Activated T-helper 17 cell treated with anti-CD3 and anti-CD28 coated beads, Interleukin-2, amount 50 U/mL, for 72 hours (primary cell): ENCODE data around the gene C1orf21. TPM values are rescaled to one million over a fixed set of nuclear protein-coding genes. Genes with fewer than 3 reads are reported as not detected.
"Not testable (repeated sequence)": the region's sequence is repeated elsewhere in the genome, so short reads cannot be mapped to it uniquely, and the experiment has no call there.

ENCODE experiments used
- ATAC-seq: fragments of 150-1000 bp; cut with Tn5 transposase; replicated peaks from 2 replicates; pipeline ENCODE4 v1.10.0; 2021; ENCODE audit warnings: mild to moderate bottlenecking, moderate library complexity
- H3K27ac Mint-ChIP-seq: one replicate; pipeline ENCODE4 v1.8.0; 2022; ENCODE audit warnings: mixed read lengths
- H3K27me3 Mint-ChIP-seq: one replicate; pipeline ENCODE4 v1.8.0; 2022; ENCODE audit warnings: mixed read lengths
- H3K36me3 Mint-ChIP-seq: one replicate; pipeline ENCODE4 v1.8.0; 2022; ENCODE audit warnings: low read depth, mild to moderate bottlenecking, mixed read lengths
- H3K4me1 Mint-ChIP-seq: one replicate; pipeline ENCODE4 v1.8.0; 2022; ENCODE audit warnings: mixed read lengths
- H3K4me3 Mint-ChIP-seq: one replicate; pipeline ENCODE4 v1.8.0; 2022; ENCODE audit warnings: mild to moderate bottlenecking, mixed read lengths
- H3K9me3 Mint-ChIP-seq: one replicate; pipeline ENCODE4 v1.8.0; 2022; ENCODE audit warnings: mixed read lengths
- total RNA-seq, 2 donors: library from RNA; stranded (reverse); gene quantifications; one replicate each; pipeline ENCODE4 v1.2.3, GENCODE V29; 2022

C1orf21 gene
- 1 to 10 TPM in 1 of 2 donors, under 1 TPM in 1; 0.95 to 2.8 TPM for total RNA-seq

- H3K27ac Mint-ChIP-seq = peak within 1 kb of the TSS; percentile 2
Measured at GRCh38 chr1:184386312-184387068, at the start of gene C1orf21. TSS of gene C1orf21 (plus strand) at chr1:184387029. CDS start at chr1:184477510, 90,481 bp downstream.

DNA sequence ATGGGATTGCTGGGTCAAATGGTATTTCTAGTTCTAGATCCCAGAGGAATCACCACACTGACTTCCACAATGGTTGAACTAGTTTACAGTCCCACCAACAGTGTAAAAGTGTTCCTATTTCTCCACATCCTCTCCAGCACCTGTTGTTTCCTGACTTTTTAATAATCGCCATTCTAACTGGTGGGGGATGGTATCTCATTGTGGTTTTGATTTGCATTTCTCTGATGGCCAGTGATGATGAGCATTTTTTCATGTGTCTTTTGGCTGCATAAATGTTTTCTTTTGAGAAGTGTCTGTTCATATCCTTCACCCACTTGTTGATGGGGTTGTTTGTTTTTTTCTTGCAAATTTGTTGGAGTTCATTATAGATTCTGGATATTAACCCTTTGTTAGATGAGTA is 49.0 kb upstream of the C1orf21 start:
- H3K4me3 Mint-ChIP-seq, H3K27ac Mint-ChIP-seq, H3K36me3 Mint-ChIP-seq, H3K4me1 Mint-ChIP-seq, H3K9me3 Mint-ChIP-seq, ATAC-seq, H3K27me3 Mint-ChIP-seq: not testable (repeated sequence)

More at GRCh38 chr1:184386312-184387068, at the start of gene C1orf21:
- Mint-ChIP-seq H3K36me3 (no peaks in the 10 kb centered on the region), H3K27me3 (peaks cover 58% of the 10 kb centered on the region), H3K9me3 (no peaks in the 10 kb centered on the region), H3K4me3 (peak within 1 kb of the TSS; percentile 79), H3K4me1 (peaks cover 15% of the 10 kb centered on the region)
- peak; percentile 91 for ATAC-seq

GRCh38 chr1:184340984-184341383 is 45.8 kb upstream of the C1orf21 start:
- Mint-ChIP-seq H3K36me3 (no peaks in the 10 kb centered on the region), H3K27me3 (peaks cover 8% of the 10 kb centered on the region), H3K4me1 (no peaks in the 10 kb centered on the region), H3K27ac (no peak overlapping the region), H3K9me3 (no peaks in the 10 kb centered on the region), H3K4me3 (no peak overlapping the region)
- no peak for ATAC-seq

GRCh38 chr1:184350573-184350972 is 36.3 kb upstream of the C1orf21 start:
- Mint-ChIP-seq H3K27me3 (peaks cover 17% of the 10 kb centered on the region), H3K9me3 (no peaks in the 10 kb centered on the region)
- no peak for ATAC-seq

GRCh38 chr1:184351416-184351975 is 35.3 kb upstream of the C1orf21 start:
- ATAC-seq = no peak
- H3K27ac Mint-ChIP-seq = no peak overlapping the region
- no peaks in the 10 kb centered on the region for H3K4me1 Mint-ChIP-seq
- H3K36me3 Mint-ChIP-seq = no peaks in the 10 kb centered on the region
- no peaks in the 10 kb centered on the region for H3K9me3 Mint-ChIP-seq
- no peak overlapping the region for H3K4me3 Mint-ChIP-seq
- peaks cover 16% of the 10 kb centered on the region for H3K27me3 Mint-ChIP-seq

More at GRCh38 chr1:184350573-184350972, 36.3 kb upstream of the C1orf21 start:
- H3K4me1 Mint-ChIP-seq = no peaks in the 10 kb centered on the region
- no peak overlapping the region for H3K4me3 Mint-ChIP-seq
- no peak overlapping the region for H3K27ac Mint-ChIP-seq
- H3K36me3 Mint-ChIP-seq = no peaks in the 10 kb centered on the region

DNA sequence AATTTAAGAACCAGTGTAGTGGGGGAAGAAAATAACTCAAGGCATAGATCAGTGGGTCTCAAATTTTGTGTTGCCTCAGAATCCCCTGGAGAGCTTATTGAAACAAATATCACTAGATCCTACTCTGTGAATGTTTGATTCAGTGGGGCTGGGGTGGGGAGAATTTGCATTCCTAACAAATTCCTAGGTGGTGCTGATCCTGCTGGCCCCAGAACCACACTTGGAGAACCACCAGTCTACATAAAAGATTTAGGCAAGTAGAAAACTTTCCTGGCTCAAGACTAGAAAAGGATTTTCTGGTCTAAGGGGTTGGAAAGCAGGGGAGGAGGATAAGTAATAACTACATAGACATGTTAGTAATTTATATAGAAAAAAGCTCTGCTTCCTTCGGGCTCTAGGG is 34.1 kb upstream of the C1orf21 start:
- Mint-ChIP-seq H3K9me3 (no peaks in the 10 kb centered on the region), H3K27me3 (peaks cover 16% of the 10 kb centered on the region), H3K36me3 (no peaks in the 10 kb centered on the region), H3K4me1 (no peaks in the 10 kb centered on the region), H3K4me3 (no peak overlapping the region), H3K27ac (no peak overlapping the region)
- ATAC-seq = no peak

- no peak for ATAC-seq
- Mint-ChIP-seq H3K27me3 (peaks cover 16% of the 10 kb centered on the region), H3K36me3 (no peaks in the 10 kb centered on the region), H3K4me1 (no peaks in the 10 kb centered on the region), H3K9me3 (no peaks in the 10 kb centered on the region), H3K4me3 (no peak overlapping the region), H3K27ac (no peak overlapping the region)
Measured at GRCh38 chr1:184354719-184355118, 32.1 kb upstream of the C1orf21 start.

GRCh38 chr1:184356891-184357290 is 29.9 kb upstream of the C1orf21 start:
- Mint-ChIP-seq H3K4me1 (no peaks in the 10 kb centered on the region), H3K9me3 (no peaks in the 10 kb centered on the region), H3K4me3 (no peak overlapping the region), H3K27me3 (peaks cover 24% of the 10 kb centered on the region), H3K36me3 (no peaks in the 10 kb centered on the region), H3K27ac (no peak overlapping the region)
- ATAC-seq = no peak

DNA sequence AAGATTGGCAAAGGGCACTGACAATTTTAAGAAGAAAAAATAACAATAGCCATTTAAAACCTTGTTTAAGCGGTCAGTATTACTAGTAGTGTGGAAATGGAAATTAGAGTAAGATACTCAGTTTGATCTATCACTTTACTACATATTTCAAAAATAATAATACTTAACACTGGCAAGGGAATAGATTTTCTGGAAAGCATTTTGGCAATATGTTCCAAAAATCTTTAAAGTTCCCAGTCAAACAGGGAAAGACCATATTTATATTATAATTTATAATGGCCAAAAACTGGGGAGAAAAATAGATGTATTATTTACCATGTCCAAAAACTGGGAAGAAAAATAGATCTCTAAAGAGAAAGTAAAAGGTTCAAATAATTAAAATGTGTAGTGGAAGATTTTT is 28.6 kb upstream of the C1orf21 start:
- H3K4me3 Mint-ChIP-seq = no peak overlapping the region
- no peaks in the 10 kb centered on the region for H3K9me3 Mint-ChIP-seq
- H3K4me1 Mint-ChIP-seq = no peaks in the 10 kb centered on the region
- H3K36me3 Mint-ChIP-seq = no peaks in the 10 kb centered on the region
- no peak overlapping the region for H3K27ac Mint-ChIP-seq
- H3K27me3 Mint-ChIP-seq = peaks cover 19% of the 10 kb centered on the region
- no peak for ATAC-seq

DNA sequence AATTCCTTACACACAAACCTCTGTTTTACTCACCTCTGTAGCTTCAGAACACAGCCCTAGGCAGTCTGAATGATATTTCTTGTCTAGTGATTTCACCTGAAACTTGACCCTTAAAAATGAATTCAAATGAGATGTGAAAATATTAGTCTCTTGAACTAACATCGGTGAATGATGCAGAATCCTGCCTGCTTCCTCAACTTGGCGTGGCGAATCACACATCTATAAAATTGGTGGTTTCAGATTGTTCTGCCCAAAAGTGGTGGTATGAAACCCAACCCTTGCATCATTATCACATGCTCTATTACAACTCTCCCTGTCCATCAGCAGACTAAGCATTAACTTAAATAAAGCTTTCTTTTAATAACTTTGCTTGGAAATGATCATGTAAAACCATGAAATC is 26.9 kb upstream of the C1orf21 start:
- H3K36me3 Mint-ChIP-seq = no peaks in the 10 kb centered on the region
- ATAC-seq = no peak
- H3K4me3 Mint-ChIP-seq = no peak overlapping the region
- H3K4me1 Mint-ChIP-seq = no peaks in the 10 kb centered on the region
- no peak overlapping the region for H3K27ac Mint-ChIP-seq
- H3K9me3 Mint-ChIP-seq = no peaks in the 10 kb centered on the region
- peaks cover 17% of the 10 kb centered on the region for H3K27me3 Mint-ChIP-seq

DNA sequence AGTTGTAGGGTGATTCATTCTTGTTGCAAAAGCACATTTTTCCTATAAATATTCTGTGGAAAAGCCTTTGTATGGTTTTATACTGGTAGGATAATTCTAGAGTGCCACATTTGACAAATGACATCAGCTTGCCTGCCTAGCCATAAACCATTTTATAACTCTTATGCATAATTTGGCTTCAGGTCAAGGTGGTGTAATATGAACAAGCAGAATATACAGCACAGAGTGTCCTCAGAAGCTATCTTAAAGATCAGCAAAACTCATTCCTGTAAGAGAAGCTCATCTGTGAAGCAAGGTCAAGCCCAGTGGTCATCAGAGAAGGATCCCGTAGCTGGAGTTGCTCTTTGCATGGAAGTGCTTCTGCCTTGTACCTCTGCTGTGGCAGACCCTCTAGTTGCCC is 24.0 kb upstream of the C1orf21 start:
- Mint-ChIP-seq H3K4me1 (no peaks in the 10 kb centered on the region), H3K27me3 (peaks cover 11% of the 10 kb centered on the region), H3K27ac (no peak overlapping the region), H3K36me3 (no peaks in the 10 kb centered on the region), H3K9me3 (no peaks in the 10 kb centered on the region), H3K4me3 (no peak overlapping the region)
- ATAC-seq = no peak

- no peak for ATAC-seq
- Mint-ChIP-seq H3K4me3 (no peak overlapping the region), H3K27ac (no peak overlapping the region), H3K27me3 (peaks cover 20% of the 10 kb centered on the region), H3K4me1 (no peaks in the 10 kb centered on the region), H3K36me3 (no peaks in the 10 kb centered on the region), H3K9me3 (no peaks in the 10 kb centered on the region)
Measured at GRCh38 chr1:184365699-184366098, 21.1 kb upstream of the C1orf21 start.

GRCh38 chr1:184366997-184367396 is 19.8 kb upstream of the C1orf21 start:
- Mint-ChIP-seq H3K27ac (no peak overlapping the region), H3K27me3 (peaks cover 20% of the 10 kb centered on the region), H3K4me3 (no peak overlapping the region), H3K9me3 (no peaks in the 10 kb centered on the region), H3K36me3 (no peaks in the 10 kb centered on the region), H3K4me1 (no peaks in the 10 kb centered on the region)
- no peak for ATAC-seq

DNA sequence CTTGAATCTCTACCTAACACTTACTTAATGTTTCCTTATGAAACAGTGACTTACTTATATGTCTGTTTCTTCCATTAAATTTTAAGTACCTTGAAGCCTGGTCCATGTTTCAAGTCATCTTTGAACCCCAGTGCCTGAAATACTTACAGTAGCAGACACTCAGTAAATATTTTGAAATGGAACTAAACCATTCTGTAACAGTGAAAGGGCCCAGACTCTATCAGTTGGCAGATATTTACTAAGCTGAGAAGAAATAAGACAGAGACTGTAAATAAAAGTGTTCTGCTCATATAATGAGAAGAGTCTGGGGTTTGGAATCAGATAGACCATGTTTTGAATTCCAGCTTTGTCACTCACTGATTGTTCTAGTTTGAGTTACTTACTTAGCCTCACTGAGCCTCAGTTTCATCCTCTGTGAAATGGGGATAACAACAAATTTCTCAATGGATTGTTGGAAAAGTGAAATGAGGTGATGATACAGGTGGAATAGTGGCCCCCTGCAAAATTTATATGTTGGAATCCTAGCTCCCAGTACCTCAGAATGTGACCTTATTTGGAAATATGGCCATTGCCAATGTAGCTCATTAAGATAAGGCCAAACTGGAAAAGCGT is 19.3 kb upstream of the C1orf21 start:
- Mint-ChIP-seq H3K27ac (no peak overlapping the region), H3K4me1 (no peaks in the 10 kb centered on the region), H3K4me3 (no peak overlapping the region), H3K9me3 (no peaks in the 10 kb centered on the region), H3K27me3 (peaks cover 20% of the 10 kb centered on the region), H3K36me3 (no peaks in the 10 kb centered on the region)
- no peak for ATAC-seq

DNA sequence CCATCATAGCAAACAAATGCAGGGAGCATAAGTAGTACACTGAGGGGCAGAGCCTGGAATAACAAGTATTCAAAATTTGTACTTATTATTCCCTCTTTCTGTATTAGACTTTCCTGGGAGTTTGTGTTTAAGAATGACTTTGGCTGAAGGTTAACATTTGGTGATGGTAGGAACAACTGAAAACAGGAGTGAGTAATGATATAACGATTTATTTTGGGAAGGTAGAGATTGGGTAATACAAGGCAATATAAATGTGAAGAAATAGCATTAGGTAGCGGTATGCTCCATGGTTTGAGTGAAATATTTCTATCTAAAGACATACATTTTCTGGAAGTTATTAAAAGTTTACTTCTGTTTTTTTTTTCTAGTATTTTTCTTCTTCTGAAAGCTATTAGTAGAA is 18.5 kb upstream of the C1orf21 start:
- no peak for ATAC-seq
- H3K9me3 Mint-ChIP-seq = no peaks in the 10 kb centered on the region
- H3K27ac Mint-ChIP-seq = no peak overlapping the region
- H3K27me3 Mint-ChIP-seq = peaks cover 25% of the 10 kb centered on the region
- H3K4me1 Mint-ChIP-seq = no peaks in the 10 kb centered on the region
- H3K4me3 Mint-ChIP-seq = no peak overlapping the region
- no peaks in the 10 kb centered on the region for H3K36me3 Mint-ChIP-seq
